ENCODE measurements around the gene SHKBP1.
"Not testable (repeated sequence)": the region's sequence is repeated elsewhere in the genome, so short reads cannot be mapped to it uniquely, and the experiment has no call there.

SHKBP1 gene

GRCh38 chr19:40576585-40577451 lies at the start of gene SHKBP1:
Gene SHKBP1, plus strand, starts transcription at chr19:40576873. Its CDS starts 27 bp downstream, at chr19:40576900.
- peak; percentile 95 for DNase-seq

GRCh38 chr19:40528078-40528477 lies 48.6 kb upstream of the SHKBP1 start:
- no peak for DNase-seq

DNA sequence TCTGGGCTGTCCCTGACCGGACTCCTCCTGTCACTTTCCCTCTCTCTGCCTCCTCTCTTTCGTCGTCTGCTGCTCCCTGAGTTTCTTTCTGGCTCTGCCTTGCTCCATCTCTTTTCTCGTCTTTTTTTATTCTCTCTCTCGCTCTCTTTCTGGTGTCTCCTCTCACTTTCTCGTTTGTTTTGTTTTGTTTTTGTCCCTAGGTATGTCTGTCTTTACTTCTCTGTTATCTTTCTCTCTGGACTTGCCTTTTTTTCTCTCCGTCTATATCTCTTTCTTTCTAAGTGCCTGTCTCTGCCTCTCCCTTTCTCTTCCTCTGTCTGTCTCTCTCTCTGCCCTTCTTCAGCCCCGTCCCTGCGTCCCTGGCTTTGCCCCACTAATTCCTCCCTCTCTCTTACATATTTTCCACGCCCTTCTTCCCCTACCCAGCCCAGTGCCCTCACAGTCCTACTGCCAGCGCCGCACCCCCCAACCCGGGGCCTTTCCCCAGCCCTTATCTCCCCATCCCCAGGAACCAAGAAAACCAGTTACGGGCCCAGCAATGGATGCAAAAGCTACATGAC lies 48.1 kb upstream of the SHKBP1 start:
- no peak for DNase-seq

- DNase-seq: peak; percentile 90
Observed at GRCh38 chr19:40529093-40529954, 47.3 kb upstream of the SHKBP1 start.

GRCh38 chr19:40530091-40530901 lies 46.4 kb upstream of the SHKBP1 start:
- DNase-seq: no peak

GRCh38 chr19:40533508-40533907 lies 43.2 kb upstream of the SHKBP1 start:
- DNase-seq: no peak

- no peak for DNase-seq
Observed at GRCh38 chr19:40534148-40534547, 42.5 kb upstream of the SHKBP1 start.

DNA sequence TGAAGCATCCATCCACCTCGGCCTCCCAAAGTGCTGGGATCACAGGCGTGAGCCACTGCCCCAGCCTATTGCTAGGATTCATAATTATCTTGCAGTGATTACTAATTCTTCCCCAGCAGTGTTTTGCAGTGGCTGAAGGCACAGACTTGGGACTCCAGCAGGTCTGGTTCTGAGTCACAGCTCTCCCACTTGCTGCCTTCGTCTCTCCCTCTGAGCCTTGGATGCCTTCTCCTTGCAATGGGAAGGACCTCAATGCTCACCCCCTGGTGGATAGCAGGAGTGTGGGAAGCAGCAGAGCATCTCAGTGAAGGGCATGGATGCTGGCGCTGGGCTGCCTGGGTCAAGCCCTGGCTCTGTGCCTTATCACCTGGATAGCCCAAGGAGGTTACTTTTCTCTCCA lies 37.6 kb upstream of the SHKBP1 start:
- DNase-seq: no peak

DNA sequence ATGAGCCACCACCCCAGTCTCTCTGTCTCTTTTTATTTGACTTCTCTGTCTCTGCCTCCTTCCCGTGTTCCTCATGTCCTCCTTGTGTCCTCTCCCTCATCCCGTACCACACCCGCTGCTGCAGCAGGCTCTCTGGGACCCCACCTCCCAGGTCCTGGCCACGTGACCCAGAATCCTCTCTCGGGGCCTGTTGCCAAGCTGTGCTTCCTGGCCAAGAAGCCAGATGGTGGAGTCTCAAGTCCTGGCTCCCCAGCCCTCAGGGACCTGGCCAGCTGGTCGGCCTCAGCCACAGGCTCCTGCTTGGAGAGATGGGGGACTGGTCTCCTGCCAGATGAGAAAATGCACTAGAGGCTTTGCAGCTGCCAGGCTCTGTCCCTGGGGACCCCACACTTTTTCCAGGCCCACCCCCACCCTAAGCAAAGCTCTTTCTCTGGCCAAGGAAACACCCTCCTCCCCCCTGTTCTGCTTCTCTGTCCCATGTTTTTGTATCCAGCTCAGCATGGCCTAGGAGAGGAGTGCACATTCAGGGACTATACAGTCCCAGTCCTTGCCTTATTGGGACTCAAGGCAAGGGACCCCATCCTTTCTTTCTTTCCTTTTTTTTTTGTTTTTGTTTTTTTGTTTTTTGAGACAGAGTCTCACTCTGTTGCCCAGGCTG lies 34.3 kb upstream of the SHKBP1 start:
- no peak for DNase-seq

DNA sequence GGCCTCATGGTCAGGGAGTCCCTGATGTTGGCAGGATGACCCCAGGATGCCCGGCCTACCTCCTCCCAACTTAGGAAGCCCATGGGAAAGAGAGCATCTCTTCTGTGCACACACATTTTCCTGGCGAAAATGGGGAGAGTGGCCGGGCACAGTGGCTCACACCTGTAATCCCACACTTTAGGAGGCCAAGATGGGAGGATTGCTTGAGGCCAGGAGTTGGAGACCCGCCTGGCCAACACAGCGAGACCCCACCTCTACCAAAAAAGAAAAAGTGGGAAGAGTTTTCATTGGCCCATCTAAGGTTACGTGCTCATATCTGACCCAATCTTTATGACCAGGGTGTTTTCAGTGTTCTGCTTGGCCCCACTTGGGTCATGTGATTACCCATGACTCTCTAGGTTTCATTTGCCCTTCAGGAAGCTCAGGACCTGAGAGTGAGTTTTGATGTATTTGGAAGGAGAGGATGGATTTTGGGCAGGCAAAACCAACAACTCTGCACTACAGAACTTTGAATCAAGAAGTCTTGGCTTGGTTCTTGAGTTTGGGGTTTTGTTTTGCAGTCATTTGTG lies 33.6 kb upstream of the SHKBP1 start:
- DNase-seq: no peak

- DNase-seq: not testable (repeated sequence)
Observed at GRCh38 chr19:40546153-40546841, 30.4 kb upstream of the SHKBP1 start.

- DNase-seq: not testable (repeated sequence)
Observed at GRCh38 chr19:40547190-40547589, 29.5 kb upstream of the SHKBP1 start.

DNA sequence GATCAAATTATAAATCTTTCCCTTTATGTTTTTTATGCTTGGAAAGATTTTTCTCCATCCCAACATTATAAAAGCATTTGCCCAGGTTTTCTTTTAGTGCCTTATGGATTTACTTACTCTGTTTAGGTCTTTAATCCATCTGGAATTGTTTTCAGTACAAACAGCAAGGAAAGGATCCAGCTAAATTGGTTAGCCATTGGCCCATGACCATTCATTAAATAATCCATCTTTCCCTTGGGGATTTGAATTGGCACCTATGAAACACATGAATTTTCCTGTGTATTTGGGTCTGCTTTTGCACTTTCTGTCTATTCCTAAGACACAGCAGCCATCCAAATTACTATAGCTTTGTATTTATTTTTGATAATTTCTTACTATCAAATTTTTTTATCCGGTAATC lies 28.8 kb upstream of the SHKBP1 start:
- no peak for DNase-seq

DNA sequence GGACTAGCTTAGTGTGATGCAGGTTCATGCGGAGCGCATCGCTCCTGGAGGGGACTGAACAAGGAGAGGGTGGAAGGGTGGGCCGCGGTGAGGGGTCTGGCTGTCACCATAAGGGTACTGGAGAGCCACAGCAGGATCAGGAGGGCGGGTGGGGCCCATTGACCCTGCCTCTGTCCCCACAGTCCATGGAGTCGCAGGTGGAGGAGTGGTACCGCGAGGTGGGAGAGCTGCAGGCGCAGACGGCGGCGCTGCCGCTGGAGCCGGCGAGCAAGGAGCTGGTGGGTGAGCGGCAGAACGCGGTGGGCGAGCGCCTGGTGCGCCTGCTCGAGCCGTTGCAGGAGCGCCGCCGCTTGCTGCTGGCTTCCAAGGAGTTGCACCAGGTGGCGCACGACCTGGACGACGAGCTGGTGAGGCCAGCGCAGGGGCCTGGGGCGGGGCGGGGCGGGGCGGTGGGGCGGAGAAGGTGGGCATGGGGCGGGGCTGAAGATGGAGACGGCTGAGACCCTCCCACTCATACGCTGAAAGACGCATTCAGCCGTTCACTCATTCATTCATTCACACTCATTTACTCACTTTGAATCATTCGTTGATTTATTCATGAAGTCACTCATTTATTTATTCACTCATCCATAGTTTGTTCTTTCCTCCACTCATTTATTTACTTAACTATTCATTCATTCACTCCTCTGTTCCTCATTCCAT lies 27.5 kb upstream of the SHKBP1 start:
- DNase-seq: peak; percentile 78

- no peak for DNase-seq
Observed at GRCh38 chr19:40550951-40551350, 25.7 kb upstream of the SHKBP1 start.

DNA sequence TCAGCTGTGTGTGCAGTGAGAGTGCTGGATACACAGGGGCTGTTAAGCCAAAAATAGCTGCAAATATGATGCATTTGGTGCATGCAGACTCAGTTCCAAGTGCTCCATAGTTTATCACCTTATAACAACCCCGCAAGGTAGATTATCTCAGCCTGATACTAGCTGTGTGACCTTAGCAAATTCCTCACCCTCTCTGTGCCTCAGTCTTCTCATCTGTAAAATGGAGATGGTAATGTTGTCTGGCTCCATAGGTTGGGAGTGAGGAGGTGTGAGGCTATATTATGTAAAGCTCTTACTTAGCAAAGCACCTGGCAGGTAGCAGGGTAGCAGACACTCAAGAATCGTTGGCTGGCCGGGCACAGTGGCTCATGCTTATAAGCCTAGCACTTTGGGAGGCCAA lies 23.8 kb upstream of the SHKBP1 start:
- no peak for DNase-seq

GRCh38 chr19:40553885-40554857 lies 22.5 kb upstream of the SHKBP1 start:
- no peak for DNase-seq

GRCh38 chr19:40555978-40556689 lies 20.5 kb upstream of the SHKBP1 start:
- DNase-seq: no peak

Data from activated CD4-positive, alpha-beta T cell treated with anti-CD3 and anti-CD28 coated beads, Interleukin-10, Interleukin-2, amounts not matched to agents 100 ng/mL and 50 ng/mL, durations not matched to agents 16 hours and 8 hours (primary cell).